Skeletal muscle cell (primary cell): Measurements from ENCODE around the gene NOG.

ENCODE experiments used
- DNase-seq: peaks from one replicate; pipeline ENCODE4 v3.0.0-alpha.2; 2010; ENCODE audit warnings: low read depth
- H3K4me3 ChIP-seq: 2 replicates; pipeline ENCODE4 v1.5.1; 2011; ENCODE audit warnings: low read depth, mild to moderate bottlenecking, control low read depth, low read length, moderate library complexity

NOG gene

DNA sequence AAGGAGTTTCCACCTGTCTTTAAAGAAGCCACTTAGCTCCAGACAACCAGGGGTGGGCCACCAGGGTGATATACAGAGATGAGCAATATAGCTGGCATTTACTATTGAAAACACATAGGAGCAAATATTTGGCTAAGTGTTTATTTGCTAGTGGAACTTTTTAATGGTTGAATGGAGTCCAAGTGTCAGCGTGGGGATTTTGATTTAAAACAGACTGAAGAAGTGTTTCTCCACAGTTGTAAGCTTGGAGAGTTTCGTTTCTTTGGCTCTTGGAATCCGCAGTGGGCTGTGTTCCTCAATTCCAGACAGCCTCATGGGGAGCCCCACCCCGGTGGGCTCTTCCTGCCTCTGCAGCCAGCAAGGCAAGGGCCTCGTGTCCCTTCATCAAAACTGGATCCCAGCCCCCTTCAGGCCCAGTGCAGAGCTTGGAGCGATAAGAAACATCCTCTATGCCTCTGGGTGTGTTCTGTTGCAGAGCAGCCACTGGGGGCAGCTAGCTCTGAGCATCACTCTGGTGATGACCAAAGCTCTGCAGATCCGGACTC is 36.1 kb downstream of the NOG start:
- no peak for DNase-seq

GRCh38 chr17:56630202-56630601 is 36.7 kb downstream of the NOG start:
- DNase-seq, result no peak
- H3K4me3 ChIP-seq, result no peak overlapping the region

More for the DNA sequence above, 36.1 kb downstream of the NOG start:
- H3K4me3 ChIP-seq, result no peak overlapping the region

DNA sequence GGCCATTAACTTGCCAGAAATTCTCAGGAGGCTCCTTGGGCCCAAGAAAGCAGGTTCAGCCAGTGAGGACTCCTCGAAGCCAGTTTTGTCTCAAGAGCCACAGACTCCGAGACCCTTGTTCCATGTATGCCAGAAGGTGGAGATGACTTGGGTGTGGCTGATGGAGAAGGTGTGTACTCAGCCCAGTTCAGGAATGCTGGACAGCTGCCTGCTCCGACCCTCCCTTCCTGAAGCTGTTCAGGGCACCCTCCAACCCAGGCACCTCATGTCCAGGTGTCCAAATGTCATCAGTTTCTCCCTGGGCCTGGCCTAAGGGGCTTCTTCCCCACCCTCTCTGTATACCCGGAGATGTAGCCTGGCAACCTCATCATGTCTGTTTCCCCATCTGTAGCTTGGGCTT is 40.2 kb downstream of the NOG start:
- H3K4me3 ChIP-seq, result no peak overlapping the region
- no peak for DNase-seq

DNA sequence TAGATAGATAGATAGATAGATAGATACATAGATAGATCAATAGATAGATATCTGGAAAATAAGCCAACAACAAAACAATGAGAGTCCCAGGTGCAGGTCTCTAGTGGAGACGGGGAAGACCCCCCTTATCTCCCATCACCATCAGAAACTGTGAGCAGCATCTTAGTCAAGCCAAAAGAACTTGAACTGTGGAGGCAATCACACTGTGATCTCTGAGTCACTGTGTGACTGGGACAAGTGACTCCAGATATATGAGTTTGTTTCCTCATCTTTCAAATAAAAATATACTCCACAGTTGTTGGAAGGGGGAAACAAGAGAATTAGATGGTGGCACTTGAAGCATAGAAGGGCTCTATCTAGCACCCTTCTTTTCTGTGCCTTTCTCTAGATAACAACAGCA is 42.1 kb downstream of the NOG start:
- DNase-seq, result no peak
- no peak overlapping the region for H3K4me3 ChIP-seq

DNA sequence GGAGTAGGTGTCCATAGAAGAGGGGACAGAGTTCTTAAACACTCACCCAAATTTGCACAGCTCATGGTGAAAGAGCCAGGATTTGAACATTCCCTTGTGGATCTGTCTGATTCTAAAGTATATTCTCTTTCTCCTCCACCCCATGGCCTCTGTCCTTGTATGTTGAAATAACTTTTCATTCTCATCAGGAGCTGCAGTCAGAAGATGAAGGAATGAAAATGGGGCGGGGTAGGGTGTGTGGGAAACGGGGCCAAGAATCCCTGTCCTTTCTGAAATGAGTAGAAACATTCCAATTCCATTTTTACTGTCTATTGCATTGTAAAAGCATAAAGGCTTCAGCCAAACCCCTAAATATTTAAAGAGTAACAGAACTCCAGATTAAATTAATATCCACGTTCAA is 42.8 kb downstream of the NOG start:
- no peak overlapping the region for H3K4me3 ChIP-seq
- DNase-seq, result no peak

- no peak for DNase-seq
- H3K4me3 ChIP-seq, result no peak overlapping the region
These were observed 43.8 kb downstream of the NOG start for GRCh38 chr17:56637254-56637653.

- no peak overlapping the region for H3K4me3 ChIP-seq
- no peak for DNase-seq
These were observed 45.1 kb downstream of the NOG start for GRCh38 chr17:56638591-56639051.

DNA sequence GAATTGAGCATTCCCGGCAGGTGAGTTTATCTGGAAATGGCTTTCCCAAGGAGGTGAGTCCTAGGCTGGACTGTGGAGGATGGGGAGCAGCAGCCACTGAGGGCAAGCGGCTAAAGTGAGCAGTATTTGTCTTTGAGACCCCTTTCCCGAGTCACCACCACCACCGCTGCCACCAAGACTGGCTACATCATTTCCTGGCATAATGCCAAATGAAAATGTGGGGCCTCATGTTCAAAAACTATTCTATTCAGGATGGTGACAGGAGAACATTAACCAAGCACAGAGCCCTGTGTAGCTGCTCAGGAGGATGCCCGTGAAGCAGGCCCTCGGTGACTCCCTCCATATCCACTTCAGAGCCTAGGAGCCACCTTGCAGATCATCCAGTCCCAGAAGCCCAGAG is 46.0 kb downstream of the NOG start:
- no peak overlapping the region for H3K4me3 ChIP-seq
- DNase-seq, result no peak

- no peak overlapping the region for H3K4me3 ChIP-seq
- DNase-seq, result no peak
These were observed 46.6 kb downstream of the NOG start for GRCh38 chr17:56640116-56640515.

- no peak overlapping the region for H3K4me3 ChIP-seq
- no peak for DNase-seq
These were observed 47.9 kb downstream of the NOG start for GRCh38 chr17:56641373-56641772.

- H3K4me3 ChIP-seq, result no peak overlapping the region
- DNase-seq, result no peak
These were observed 48.4 kb downstream of the NOG start for GRCh38 chr17:56641894-56642293.

GRCh38 chr17:56642424-56642823 is 48.9 kb downstream of the NOG start:
- DNase-seq, result no peak
- H3K4me3 ChIP-seq, result no peak overlapping the region
